ENCODE results near the gene CEMP1. TPM values are rescaled to one million over a fixed set of nuclear protein-coding genes. Genes with fewer than 3 reads are reported as not detected.
"Not testable (repeated sequence)": the region's sequence is repeated elsewhere in the genome, so short reads cannot be mapped to it uniquely, and the experiment has no call there.

Gene CEMP1
- total RNA-seq, 1 experiment from 2014 or later: 0.15 TPM

- ATAC-seq: peak; percentile 94
- not testable (repeated sequence) for H3K9me3 Mint-ChIP-seq
Observed at GRCh38 chr16:2560798-2561133, 29.6 kb upstream of the CEMP1 start.

GRCh38 chr16:2560131-2560797 lies 29.1 kb upstream of the CEMP1 start:
- H3K36me3 Mint-ChIP-seq; H3K9me3 Mint-ChIP-seq; CTCF ChIA-PET; POLR2A ChIA-PET; H3K27me3 Mint-ChIP-seq (ENCODE audit: low read depth); H3K4me3 Mint-ChIP-seq; H3K4me1 Mint-ChIP-seq; DNase-seq (ENCODE audit: low spot score); H3K27ac Mint-ChIP-seq: not testable (repeated sequence)
- peak; percentile 56 for ATAC-seq

More at GRCh38 chr16:2560798-2561133, 29.6 kb upstream of the CEMP1 start:
- POLR2A ChIA-PET; CTCF ChIA-PET; H3K27me3 Mint-ChIP-seq (ENCODE audit: low read depth); H3K4me1 Mint-ChIP-seq; H3K4me3 Mint-ChIP-seq; H3K27ac Mint-ChIP-seq; H3K36me3 Mint-ChIP-seq: not testable (repeated sequence)
- DNase-seq (ENCODE audit: low spot score): peak; percentile 88
- TF ChIP-seq CTCF (IDR thresholded peaks at IDR 0.05): peak; percentile 50; the same call in 1 of the 2 replicates

DNA sequence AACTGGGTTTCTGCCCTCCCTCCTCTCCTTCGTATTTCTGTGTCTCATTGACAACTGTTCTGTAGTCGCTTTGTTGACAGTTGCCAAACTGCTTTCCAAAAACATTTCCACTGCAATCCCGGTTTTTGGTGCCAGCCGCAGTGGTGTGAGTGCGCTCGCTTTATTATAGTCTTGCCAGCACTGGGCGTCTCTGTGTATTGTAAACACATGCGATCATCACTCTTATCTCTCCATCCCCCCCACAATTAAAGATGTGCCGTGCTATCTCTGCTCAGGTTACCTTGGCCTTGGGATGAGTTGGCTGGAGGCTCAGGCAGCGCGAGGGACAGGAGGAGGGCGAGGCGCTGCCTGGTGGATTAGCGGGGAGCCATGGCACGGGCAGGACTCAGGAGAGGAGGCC lies 25.9 kb upstream of the CEMP1 start:
- ATAC-seq; H3K27ac Mint-ChIP-seq; H3K27me3 Mint-ChIP-seq (ENCODE audit: low read depth); H3K4me3 Mint-ChIP-seq; H3K9me3 Mint-ChIP-seq; H3K4me1 Mint-ChIP-seq; DNase-seq (ENCODE audit: low spot score); CTCF ChIA-PET; POLR2A ChIA-PET; H3K36me3 Mint-ChIP-seq: not testable (repeated sequence)

DNA sequence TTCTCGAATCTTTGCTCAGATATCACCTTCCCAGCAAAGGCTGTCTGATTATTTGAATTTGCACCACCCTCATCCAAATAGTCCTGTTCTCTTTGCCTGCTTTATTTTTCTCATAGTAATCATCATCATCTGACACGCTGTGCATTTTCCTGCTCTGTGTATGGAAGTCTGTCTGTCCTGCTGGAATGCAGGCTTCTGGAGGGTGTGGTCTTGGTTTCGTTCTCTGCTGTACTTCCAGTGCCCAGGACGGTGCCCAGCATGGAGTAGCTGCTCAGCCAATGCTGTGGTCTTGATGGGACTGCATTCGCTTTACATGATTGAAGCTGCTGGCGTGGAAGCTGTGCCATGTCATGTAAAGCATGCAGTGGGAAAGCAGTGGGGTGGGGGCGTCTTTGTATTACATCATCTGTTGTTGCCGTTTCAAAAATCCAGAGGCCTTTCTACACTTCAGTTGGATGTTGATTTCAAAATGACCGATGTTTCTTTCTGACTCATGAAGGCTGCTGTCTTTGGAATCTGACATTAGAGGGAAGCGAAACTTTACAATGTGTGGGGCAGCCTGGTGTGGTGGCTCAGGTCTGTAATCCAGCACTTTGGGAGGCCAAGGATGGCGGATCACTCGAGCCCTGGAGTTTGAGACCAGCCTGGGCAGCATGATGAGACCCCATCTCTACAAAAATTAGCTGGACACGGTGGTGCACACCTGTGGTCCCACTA lies 23.7 kb upstream of the CEMP1 start:
- POLR2A ChIA-PET; H3K4me3 Mint-ChIP-seq; H3K27me3 Mint-ChIP-seq (ENCODE audit: low read depth); CTCF ChIA-PET; H3K4me1 Mint-ChIP-seq; ATAC-seq; H3K9me3 Mint-ChIP-seq; H3K36me3 Mint-ChIP-seq; H3K27ac Mint-ChIP-seq; DNase-seq (ENCODE audit: low spot score): not testable (repeated sequence)

DNA sequence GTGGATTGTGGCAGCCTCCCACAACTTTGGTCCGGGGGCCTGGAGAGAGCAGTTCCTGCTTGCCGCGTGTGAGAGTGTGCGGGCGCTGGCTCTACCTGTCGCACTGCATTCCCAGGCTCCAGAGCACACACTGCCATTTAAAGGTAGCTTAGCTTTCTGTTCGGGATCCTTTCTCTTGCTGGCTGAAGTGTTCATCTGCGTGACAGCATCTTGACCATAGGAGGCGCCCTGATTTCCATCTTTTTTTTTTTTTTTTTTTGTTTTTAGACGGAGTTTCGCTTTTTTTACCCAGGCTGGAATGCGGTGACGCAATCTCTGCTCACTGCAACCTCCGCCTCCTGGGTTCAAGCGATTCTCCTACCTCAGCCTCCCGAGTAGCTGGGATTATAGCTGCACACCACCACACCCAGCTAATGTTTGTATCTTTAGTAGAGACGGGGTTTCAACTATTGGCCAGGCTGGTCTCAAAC lies 20.2 kb upstream of the CEMP1 start:
- H3K9me3 Mint-ChIP-seq; H3K27me3 Mint-ChIP-seq (ENCODE audit: low read depth); H3K4me1 Mint-ChIP-seq; H3K36me3 Mint-ChIP-seq; H3K4me3 Mint-ChIP-seq: not testable (repeated sequence)
- CTCF ChIA-PET: interaction anchor here (0.6 to 1.2 kb wide), 15 partner anchors 27 to 558 kb away, joined by 3 to 7 read pairs (median 3); partner anchors contain the start of genes CASKIN1 and ECI1
- POLR2A ChIA-PET: interaction anchor here (0.6 to 1.3 kb wide), 3 partner anchors 106 to 324 kb away, joined by 3 to 5 read pairs (median 3); no protein-coding TSS in a partner anchor
- peak; percentile 61 for DNase-seq (ENCODE audit: low spot score)
- ATAC-seq: peak; percentile 82
- peak overlapping the region; percentile 84 for H3K27ac Mint-ChIP-seq
- TF ChIP-seq AR (CRISPR knock-in tag; IDR thresholded peaks at IDR 0.05) (peak; percentile 44; the same call in 1 of the 2 replicates), GABPB1 (CRISPR knock-in tag; IDR thresholded peaks at IDR 0.05) (peak; percentile 76), GTF2I (CRISPR knock-in tag; conservative IDR thresholded peaks at IDR 0.05) (0 out of 2 replicates have a peak, but pooled peaks have one; percentile 38), ATF3 (CRISPR knock-in tag; conservative IDR thresholded peaks at IDR 0.05) (peak; percentile 85; the same call in 1 of the 2 replicates)

- H3K9me3 Mint-ChIP-seq; ATAC-seq; DNase-seq (ENCODE audit: low spot score); POLR2A ChIA-PET; H3K27ac Mint-ChIP-seq; H3K4me1 Mint-ChIP-seq; H3K27me3 Mint-ChIP-seq (ENCODE audit: low read depth); H3K36me3 Mint-ChIP-seq; CTCF ChIA-PET; H3K4me3 Mint-ChIP-seq: not testable (repeated sequence)
Observed at GRCh38 chr16:2550283-2550878, 19.2 kb upstream of the CEMP1 start.

GRCh38 chr16:2543771-2544170 lies 12.6 kb upstream of the CEMP1 start:
- H3K27ac Mint-ChIP-seq: peak overlapping the region; percentile 32; the same call in 1 of the 2 replicates
- ChIA-PET CTCF (interaction anchor here (0.6 kb wide), 2 partner anchors 11 to 31 kb away, joined by 3 read pairs; no protein-coding TSS in a partner anchor), POLR2A (interaction anchor here (0.6 kb wide), 1 partner anchor 8 kb away, joined by 3 read pairs; no protein-coding TSS in a partner anchor)

More at GRCh38 chr16:2543771-2544170, 12.6 kb upstream of the CEMP1 start:
- H3K36me3 Mint-ChIP-seq; H3K27me3 Mint-ChIP-seq (ENCODE audit: low read depth); DNase-seq (ENCODE audit: low spot score); H3K4me3 Mint-ChIP-seq; H3K9me3 Mint-ChIP-seq; ATAC-seq; H3K4me1 Mint-ChIP-seq: not testable (repeated sequence)
